ENCODE data around the gene USP17L12. TPM values are rescaled to one million over a fixed set of nuclear protein-coding genes. Genes with fewer than 3 reads are reported as not detected.
"Not testable (repeated sequence)": the region's sequence is repeated elsewhere in the genome, so short reads cannot be mapped to it uniquely, and the experiment has no call there.

USP17L12 gene
- not detected for total RNA-seq (2021; ENCODE audit: unreplicated experiment)
- polyA plus RNA-seq (2012; ENCODE audit: insufficient read length) = not detected
- not detected for Bru-seq, nascent RNA
- BruChase-seq, experiment 1, labeled RNA remaining after a 2-hour chase = not detected
- not detected for BruChase-seq, experiment 2, labeled RNA remaining after a 6-hour chase
- long read RNA-seq = 0 reads

- in situ Hi-C loops (cut with HindIII; ENCODE audit: low pct_unique_long_range_greater_than_20kb, low sequenced_read_pairs); H3K9me3 ChIP-seq (ENCODE audit: control insufficient read depth, insufficient read depth, low read depth, low read length); ATAC-seq; POLR2A ChIA-PET; H3K4me3 ChIP-seq (ENCODE audit: low read depth in 2 of 2, low read length in 2 of 2); H3K4me1 ChIP-seq (ENCODE audit: control insufficient read depth, insufficient read depth, low read length); H3K27me3 ChIP-seq (ENCODE audit: control insufficient read depth, insufficient read depth, low read length); CTCF ChIA-PET; H3K36me3 ChIP-seq (ENCODE audit: control insufficient read depth, insufficient read depth, low read length); DNase-seq (ENCODE audit: low read depth, low spot score); BruUV-seq (replicated peaks); H3K27ac ChIP-seq (ENCODE audit: low read length); intact Hi-C loops (cut with micrococcal nuclease; ENCODE audit: unreplicated experiment): not testable (repeated sequence)
Observed at GRCh38 chr4:9219852-9220251, at the start of gene USP17L12. USP17L12 (plus strand) TSS chr4:9220152; CDS start chr4:9220152, 0 bp downstream.

- intact Hi-C loops (cut with micrococcal nuclease; ENCODE audit: unreplicated experiment) = not testable (repeated sequence)
Observed at GRCh38 chr4:9210357-9210756, 9.6 kb upstream of the USP17L12 start, which contains the start of gene USP17L10. USP17L10 (plus strand) TSS chr4:9210657; CDS start chr4:9210657, 0 bp downstream.

GRCh38 chr4:9214701-9215100 lies 5.3 kb upstream of the USP17L12 start:
- BruUV-seq (replicated peaks); POLR2A ChIA-PET; H3K36me3 ChIP-seq (ENCODE audit: control insufficient read depth, insufficient read depth, low read length); ATAC-seq; H3K27me3 ChIP-seq (ENCODE audit: control insufficient read depth, insufficient read depth, low read length); in situ Hi-C loops (cut with HindIII; ENCODE audit: low pct_unique_long_range_greater_than_20kb, low sequenced_read_pairs); DNase-seq (ENCODE audit: low read depth, low spot score); H3K27ac ChIP-seq (ENCODE audit: low read length); intact Hi-C loops (cut with micrococcal nuclease; ENCODE audit: unreplicated experiment); H3K4me1 ChIP-seq (ENCODE audit: control insufficient read depth, insufficient read depth, low read length); H3K4me3 ChIP-seq (ENCODE audit: low read depth in 2 of 2, low read length in 2 of 2); H3K9me3 ChIP-seq (ENCODE audit: control insufficient read depth, insufficient read depth, low read depth, low read length); CTCF ChIA-PET: not testable (repeated sequence)

More at GRCh38 chr4:9210357-9210756, 9.6 kb upstream of the USP17L12 start, which contains the start of gene USP17L10:
- H3K36me3 ChIP-seq (ENCODE audit: control insufficient read depth, insufficient read depth, low read length); DNase-seq (ENCODE audit: low read depth, low spot score); BruUV-seq (replicated peaks); H3K4me3 ChIP-seq (ENCODE audit: low read depth in 2 of 2, low read length in 2 of 2); ATAC-seq; H3K27ac ChIP-seq (ENCODE audit: low read length); H3K27me3 ChIP-seq (ENCODE audit: control insufficient read depth, insufficient read depth, low read length); in situ Hi-C loops (cut with HindIII; ENCODE audit: low pct_unique_long_range_greater_than_20kb, low sequenced_read_pairs); H3K4me1 ChIP-seq (ENCODE audit: control insufficient read depth, insufficient read depth, low read length); H3K9me3 ChIP-seq (ENCODE audit: control insufficient read depth, insufficient read depth, low read depth, low read length); CTCF ChIA-PET; POLR2A ChIA-PET: not testable (repeated sequence)

- ATAC-seq; POLR2A ChIA-PET; CTCF ChIA-PET; DNase-seq (ENCODE audit: low read depth, low spot score); in situ Hi-C loops (cut with HindIII; ENCODE audit: low pct_unique_long_range_greater_than_20kb, low sequenced_read_pairs); H3K4me1 ChIP-seq (ENCODE audit: control insufficient read depth, insufficient read depth, low read length); H3K9me3 ChIP-seq (ENCODE audit: control insufficient read depth, insufficient read depth, low read depth, low read length); H3K36me3 ChIP-seq (ENCODE audit: control insufficient read depth, insufficient read depth, low read length); H3K27ac ChIP-seq (ENCODE audit: low read length); H3K4me3 ChIP-seq (ENCODE audit: low read depth in 2 of 2, low read length in 2 of 2); BruUV-seq (replicated peaks); intact Hi-C loops (cut with micrococcal nuclease; ENCODE audit: unreplicated experiment); H3K27me3 ChIP-seq (ENCODE audit: control insufficient read depth, insufficient read depth, low read length): not testable (repeated sequence)
Observed at GRCh38 chr4:9215105-9215504, 4.8 kb upstream of the USP17L12 start, which contains the start of gene USP17L11. USP17L11 (plus strand) TSS chr4:9215405; CDS start chr4:9215405, 0 bp downstream.

- CTCF ChIA-PET; H3K27ac ChIP-seq (ENCODE audit: low read length); in situ Hi-C loops (cut with HindIII; ENCODE audit: low pct_unique_long_range_greater_than_20kb, low sequenced_read_pairs); intact Hi-C loops (cut with micrococcal nuclease; ENCODE audit: unreplicated experiment); ATAC-seq; H3K9me3 ChIP-seq (ENCODE audit: control insufficient read depth, insufficient read depth, low read depth, low read length); H3K4me1 ChIP-seq (ENCODE audit: control insufficient read depth, insufficient read depth, low read length); POLR2A ChIA-PET; DNase-seq (ENCODE audit: low read depth, low spot score); H3K36me3 ChIP-seq (ENCODE audit: control insufficient read depth, insufficient read depth, low read length); BruUV-seq (replicated peaks); H3K27me3 ChIP-seq (ENCODE audit: control insufficient read depth, insufficient read depth, low read length); H3K4me3 ChIP-seq (ENCODE audit: low read depth in 2 of 2, low read length in 2 of 2): not testable (repeated sequence)
Observed at GRCh38 chr4:9224596-9224995, 4.6 kb downstream of the USP17L12 start, which contains the start of gene USP17L13. USP17L13 (plus strand) TSS chr4:9224896; CDS start chr4:9224896, 0 bp downstream.

- BruUV-seq (replicated peaks); CTCF ChIA-PET; in situ Hi-C loops (cut with HindIII; ENCODE audit: low pct_unique_long_range_greater_than_20kb, low sequenced_read_pairs); H3K4me1 ChIP-seq (ENCODE audit: control insufficient read depth, insufficient read depth, low read length); H3K27me3 ChIP-seq (ENCODE audit: control insufficient read depth, insufficient read depth, low read length); intact Hi-C loops (cut with micrococcal nuclease; ENCODE audit: unreplicated experiment); H3K27ac ChIP-seq (ENCODE audit: low read length); ATAC-seq; DNase-seq (ENCODE audit: low read depth, low spot score); H3K4me3 ChIP-seq (ENCODE audit: low read depth in 2 of 2, low read length in 2 of 2); POLR2A ChIA-PET; H3K36me3 ChIP-seq (ENCODE audit: control insufficient read depth, insufficient read depth, low read length); H3K9me3 ChIP-seq (ENCODE audit: control insufficient read depth, insufficient read depth, low read depth, low read length): not testable (repeated sequence)
Observed at GRCh38 chr4:9230249-9230648, 10.3 kb downstream of the USP17L12 start.

- intact Hi-C loops (cut with micrococcal nuclease; ENCODE audit: unreplicated experiment); CTCF ChIA-PET; in situ Hi-C loops (cut with HindIII; ENCODE audit: low pct_unique_long_range_greater_than_20kb, low sequenced_read_pairs); H3K9me3 ChIP-seq (ENCODE audit: control insufficient read depth, insufficient read depth, low read depth, low read length); H3K36me3 ChIP-seq (ENCODE audit: control insufficient read depth, insufficient read depth, low read length); POLR2A ChIA-PET; H3K27me3 ChIP-seq (ENCODE audit: control insufficient read depth, insufficient read depth, low read length); H3K4me3 ChIP-seq (ENCODE audit: low read depth in 2 of 2, low read length in 2 of 2); DNase-seq (ENCODE audit: low read depth, low spot score); H3K27ac ChIP-seq (ENCODE audit: low read length); BruUV-seq (replicated peaks); H3K4me1 ChIP-seq (ENCODE audit: control insufficient read depth, insufficient read depth, low read length); ATAC-seq: not testable (repeated sequence)
Observed at GRCh38 chr4:9234085-9234484, 14.1 kb downstream of the USP17L12 start, which contains the start of gene USP17L15. USP17L15 (plus strand) TSS chr4:9234385; CDS start chr4:9234385, 0 bp downstream.

All from Panc1 (cell line).